HPDE6-E6E7 (cell line): ENCODE measurements around the gene IZUMO3.
"Not testable (repeated sequence)": the region's sequence is repeated elsewhere in the genome, so short reads cannot be mapped to it uniquely, and the experiment has no call there.

Experiments
- DNase-seq: peaks from one replicate; pipeline ENCODE4 v3.0.0; 2011; ENCODE audit warnings: missing footprints; ENCODE audit errors: extremely low spot score

IZUMO3 gene, protein sequence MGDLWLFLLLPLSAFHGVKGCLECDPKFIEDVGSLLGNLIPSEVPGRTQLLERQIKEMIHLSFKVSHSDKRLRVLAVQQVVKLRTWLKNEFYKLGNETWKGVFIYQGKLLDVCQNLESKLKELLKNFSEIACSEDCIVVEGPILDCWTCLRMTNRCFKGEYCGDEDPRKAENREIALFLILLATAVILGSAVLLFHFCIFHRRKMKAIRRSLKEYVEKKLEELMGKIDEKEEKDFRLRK

GRCh38 chr9:24545847-24546522 is at the start of gene IZUMO3:
Gene IZUMO3, minus strand, starts transcription at chr9:24545897. Its CDS starts 248 bp downstream, at chr9:24545649.
- no peak for DNase-seq

DNA sequence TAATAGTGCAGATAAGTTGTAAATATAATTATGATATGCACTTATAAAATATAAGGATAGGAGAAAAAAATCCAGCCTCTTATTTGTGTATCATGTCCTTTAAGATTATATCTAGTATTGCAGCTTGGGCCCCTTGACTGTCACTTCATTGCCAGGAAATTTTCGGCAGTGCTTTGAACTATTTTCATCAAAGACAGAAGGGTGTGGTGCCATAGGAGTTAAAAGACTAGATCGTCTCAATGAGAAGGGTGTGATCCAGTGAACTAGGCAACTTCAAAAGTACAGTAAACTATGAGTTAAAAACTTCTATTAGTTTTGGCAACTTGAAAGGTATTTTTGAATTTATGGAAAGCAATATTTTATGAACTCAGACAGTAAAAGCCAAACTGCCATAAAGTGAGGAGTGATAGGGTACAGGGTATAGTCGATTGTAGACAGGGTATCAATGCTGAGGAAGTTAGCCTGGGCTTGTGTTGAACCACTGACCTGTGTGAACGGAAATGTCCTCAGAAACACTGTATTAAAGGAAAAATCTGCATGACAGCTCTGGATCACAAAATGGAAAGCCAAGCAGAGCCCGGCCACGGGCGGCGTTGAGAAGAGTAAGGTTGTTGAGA is 48.6 kb upstream of the IZUMO3 start:
- no peak for DNase-seq

- peak; percentile 34 for DNase-seq
Observed at GRCh38 chr9:24590432-24590831, 44.7 kb upstream of the IZUMO3 start.

DNA sequence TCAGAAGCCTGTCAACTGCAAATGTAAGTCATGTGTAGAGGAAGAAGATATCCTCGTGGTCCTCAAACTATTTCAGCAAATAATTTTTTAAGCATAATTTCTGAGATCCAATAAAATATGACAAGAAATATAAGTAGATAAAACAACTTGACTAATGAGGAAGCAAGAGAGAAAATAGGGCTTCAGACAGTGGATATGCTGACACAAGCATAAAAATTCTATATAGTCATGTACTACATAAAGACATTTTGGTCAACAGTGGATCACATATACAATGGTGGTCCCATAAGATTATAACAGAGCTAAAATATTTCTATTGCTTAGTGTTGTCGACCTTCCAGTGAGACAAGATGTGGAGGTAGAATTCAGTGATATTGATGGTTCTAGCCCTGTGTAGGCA is 42.2 kb upstream of the IZUMO3 start:
- no peak for DNase-seq

DNA sequence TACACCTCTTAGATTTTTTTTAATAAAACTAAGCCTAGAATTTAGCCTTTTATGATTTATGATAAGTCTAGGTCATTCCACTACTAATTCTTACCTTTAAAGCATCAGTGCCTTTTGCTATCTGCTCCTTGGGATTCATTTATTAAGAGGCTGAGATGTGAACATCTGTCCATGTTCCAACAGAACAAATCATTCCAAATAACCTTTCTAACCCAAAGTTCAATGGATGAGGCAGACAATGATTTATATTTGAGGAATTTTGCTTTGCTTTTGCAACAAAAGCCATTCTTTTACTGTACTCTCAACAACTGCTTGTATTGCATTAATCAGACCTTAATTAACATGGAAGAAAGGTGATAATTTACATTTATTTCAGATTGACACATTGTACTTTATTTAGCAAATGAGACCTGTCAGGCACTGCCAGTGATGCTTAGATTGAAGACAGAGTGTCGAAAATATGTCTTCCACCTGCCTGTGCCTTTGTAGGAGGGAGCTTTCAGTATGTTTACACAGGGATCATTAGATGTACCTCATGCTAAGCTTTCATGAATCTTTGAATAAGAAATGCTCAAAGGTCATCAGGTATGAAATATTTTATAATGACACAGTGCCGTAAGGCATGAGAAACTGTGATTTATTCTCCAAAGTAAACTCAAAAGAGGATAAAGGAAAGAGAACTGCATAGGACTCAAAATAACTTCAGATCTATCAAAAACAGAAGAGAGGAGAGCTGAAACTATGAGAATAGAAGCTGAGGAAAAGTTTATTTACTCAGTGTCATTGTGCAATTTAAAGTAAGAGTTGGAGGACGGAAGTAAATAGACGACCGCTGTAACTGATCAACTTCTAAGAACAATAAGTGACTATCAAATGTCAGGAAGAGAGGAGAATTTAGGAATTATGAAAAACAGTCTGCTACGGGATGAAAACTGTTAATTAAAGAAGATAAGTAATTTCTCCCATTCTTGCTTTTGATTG is 36.7 kb upstream of the IZUMO3 start:
- DNase-seq = no peak

DNA sequence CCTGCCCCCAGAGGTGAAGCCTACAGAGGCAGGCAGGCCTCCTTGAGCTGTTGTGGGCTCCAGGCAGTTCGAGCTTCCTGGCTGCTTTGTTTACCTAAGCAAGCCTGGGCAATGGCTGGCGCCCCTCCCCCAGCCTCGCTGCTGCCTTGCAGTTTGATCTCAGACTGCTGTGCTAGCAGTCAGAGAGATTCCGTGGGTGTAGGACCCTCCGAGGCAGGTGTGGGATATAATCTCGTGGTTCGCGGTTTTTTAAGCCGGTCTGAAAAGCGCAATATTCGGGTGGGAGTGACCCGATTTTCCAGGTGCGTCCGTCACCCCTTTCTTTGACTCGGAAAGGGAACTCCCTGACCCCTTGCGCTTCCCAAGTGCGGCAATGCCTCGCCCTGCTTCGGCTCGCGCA is 34.3 kb upstream of the IZUMO3 start:
- not testable (repeated sequence) for DNase-seq

DNA sequence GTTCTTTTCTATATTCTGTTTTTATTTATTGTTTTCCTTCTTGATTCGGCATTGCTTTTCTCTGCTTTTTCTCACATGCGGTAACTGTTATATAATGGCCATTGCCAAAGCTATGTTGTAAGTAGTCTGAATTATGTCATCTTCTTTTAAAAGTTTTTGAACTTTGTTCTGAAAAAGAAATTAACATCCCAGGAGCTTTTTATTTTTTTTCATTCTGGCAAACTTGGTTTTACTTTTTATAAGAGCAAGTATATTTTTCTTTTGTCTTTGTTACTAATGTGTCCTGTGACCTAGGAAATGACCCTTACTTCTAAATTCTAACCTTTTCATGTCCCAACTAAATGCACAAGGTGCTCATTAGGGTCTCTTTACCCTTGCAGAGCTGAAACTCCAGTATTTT is 26.7 kb upstream of the IZUMO3 start:
- no peak for DNase-seq

DNA sequence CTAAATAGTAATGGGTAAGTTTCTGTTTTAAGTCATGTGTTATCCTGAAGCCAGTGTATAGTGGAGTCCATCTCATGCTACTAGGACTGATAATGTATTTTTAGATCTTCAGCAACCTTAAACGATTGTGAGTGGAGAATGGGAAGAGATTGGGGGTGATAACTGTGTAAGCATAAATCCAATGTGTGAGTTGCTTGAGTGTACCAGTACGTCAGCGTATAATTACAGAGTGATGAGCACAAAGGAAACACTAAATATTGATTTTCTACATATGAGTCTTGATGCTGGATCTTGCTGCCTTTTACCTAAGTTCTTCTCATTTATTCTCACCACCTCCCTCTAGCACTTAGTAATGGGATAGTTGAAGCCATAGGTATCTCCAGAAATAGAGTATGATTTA is 16.3 kb upstream of the IZUMO3 start:
- no peak for DNase-seq

DNA sequence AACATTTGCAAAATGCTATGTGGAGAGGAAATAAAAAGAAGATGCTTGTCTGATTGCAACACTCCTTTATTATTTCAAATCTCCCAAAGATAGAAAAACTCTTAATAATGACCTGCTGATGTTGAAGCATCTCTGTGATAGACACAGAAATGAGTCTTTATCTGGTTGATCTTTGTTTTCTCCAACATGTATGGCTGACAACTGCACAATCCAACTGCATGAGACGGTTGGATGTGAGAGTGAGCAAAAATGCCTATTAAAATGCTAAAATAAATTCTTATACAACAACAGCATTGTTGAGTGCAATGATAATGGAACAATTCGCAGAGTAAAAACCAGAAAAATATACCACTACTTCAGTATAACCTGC is 7.5 kb upstream of the IZUMO3 start:
- no peak for DNase-seq

DNA sequence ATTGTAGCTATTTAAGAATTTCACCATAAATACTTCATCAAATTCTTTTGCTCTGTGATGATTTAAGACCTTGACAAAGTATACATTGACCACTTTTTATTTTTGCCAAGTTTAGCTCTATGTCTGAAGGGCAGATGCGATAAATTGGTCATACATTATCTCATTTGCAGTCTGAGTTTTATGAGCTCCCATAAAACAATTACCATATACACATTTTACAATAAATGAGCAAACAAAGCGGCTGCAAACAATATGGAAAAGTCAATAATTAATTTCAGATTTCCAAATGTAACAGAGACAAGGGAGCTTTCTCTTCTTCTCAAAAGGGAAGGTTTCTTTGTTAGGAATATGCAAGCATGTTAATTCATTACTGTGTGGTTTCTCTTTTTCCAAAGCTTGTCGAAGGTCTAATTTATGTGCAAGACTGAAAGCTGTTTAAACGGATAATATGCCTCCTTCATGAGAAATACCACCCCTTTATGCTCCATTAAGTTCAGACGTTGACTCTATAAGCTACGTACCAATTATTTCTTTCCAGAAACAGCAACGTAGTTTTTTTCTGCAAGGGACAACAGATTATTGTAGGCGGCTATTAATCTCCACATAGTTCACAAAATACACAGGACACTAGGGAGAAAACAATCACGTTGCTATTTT is 7.0 kb upstream of the IZUMO3 start:
- DNase-seq = no peak

- no peak for DNase-seq
Observed at GRCh38 chr9:24545285-24545684, 412 bp downstream of the IZUMO3 start.

- DNase-seq = no peak
Observed at GRCh38 chr9:24518545-24518944, 27.2 kb downstream of the IZUMO3 start.

- no peak for DNase-seq
Observed at GRCh38 chr9:24516463-24516862, 29.2 kb downstream of the IZUMO3 start.

- DNase-seq = no peak
Observed at GRCh38 chr9:24509850-24510249, 35.8 kb downstream of the IZUMO3 start.

GRCh38 chr9:24504521-24504920 is 41.2 kb downstream of the IZUMO3 start:
- no peak for DNase-seq

DNA sequence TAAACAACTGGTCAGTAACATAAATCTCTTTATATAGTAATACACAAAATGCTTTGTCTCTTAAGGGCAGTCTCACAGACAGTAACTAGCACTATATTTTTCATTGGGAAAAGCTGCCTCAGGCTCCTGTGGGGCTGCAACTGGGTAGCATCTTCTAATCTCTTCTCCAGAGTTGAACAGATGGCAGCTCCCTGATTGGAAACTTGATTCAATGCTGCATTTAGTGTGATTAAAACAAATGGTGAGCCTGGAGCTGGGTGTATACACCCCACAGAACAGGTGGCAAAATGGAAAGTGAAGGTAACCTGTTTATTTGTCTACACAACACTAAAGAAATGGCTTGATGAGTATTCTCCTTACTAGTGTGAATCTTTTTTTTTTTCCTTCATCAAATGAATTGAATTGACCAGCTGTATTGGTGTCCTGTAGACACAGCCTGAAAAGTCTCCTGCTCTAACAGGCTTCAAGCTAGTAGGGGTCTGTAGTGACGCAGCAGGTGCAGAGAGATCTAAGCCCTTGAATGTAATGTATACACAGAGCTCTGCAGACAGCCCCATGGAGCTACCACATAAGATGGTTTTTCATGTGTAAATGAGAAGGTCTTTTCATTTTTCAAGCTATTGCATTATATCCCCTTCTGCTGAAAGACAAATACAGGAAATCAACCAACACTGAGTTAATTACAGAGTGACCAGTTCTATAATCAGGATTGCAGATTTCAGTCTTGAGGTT is 43.3 kb downstream of the IZUMO3 start:
- DNase-seq = no peak

DNA sequence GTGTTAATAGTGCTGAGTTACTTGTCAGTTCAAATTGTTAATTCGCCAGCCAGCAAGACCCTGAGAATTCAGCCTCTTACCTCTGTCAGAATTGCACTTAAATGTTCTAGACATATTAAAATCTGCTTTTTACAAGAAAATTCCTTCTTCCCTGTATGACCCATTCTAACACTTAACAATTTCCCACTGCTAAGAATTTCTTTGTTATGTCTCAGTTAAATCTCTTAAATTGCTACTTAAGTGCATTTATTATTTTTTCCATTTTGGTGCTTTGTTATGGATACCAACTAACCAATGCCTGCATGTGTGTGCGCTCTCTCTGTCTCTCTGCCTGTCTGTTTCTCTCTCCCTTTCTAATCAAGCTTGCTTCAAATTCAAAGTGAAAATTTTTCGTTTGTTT is 44.9 kb downstream of the IZUMO3 start:
- no peak for DNase-seq

GRCh38 chr9:24498632-24499031 is 47.1 kb downstream of the IZUMO3 start:
- no peak for DNase-seq

DNA sequence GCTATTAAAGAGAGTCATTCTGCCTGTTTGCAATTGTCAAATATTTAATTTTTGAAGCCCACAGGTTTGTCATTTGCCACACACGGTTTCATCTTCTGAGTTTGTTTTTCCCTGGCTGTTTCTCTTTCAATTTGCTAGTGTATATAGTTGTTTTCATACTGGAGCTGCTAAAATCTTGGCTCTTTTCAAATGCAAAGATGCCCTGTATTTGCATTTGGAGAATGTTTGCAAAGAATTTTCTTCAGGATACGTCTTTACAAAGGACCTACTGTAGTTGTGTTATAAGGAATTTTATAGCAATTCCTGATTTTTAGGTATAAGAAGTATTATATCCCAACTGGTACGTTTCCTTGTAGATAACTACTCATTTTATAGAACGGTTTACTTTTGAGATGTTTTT is 48.0 kb downstream of the IZUMO3 start:
- no peak for DNase-seq
